ENCODE measurements around the gene NOL9. TPM values are rescaled to one million over a fixed set of nuclear protein-coding genes. Genes with fewer than 3 reads are reported as not detected.

Gene NOL9
- total RNA-seq (2022), result 49.2 and 62.3 TPM in 2 replicates
- percentile 76 among the genes with signal in this experiment for Bru-seq, nascent RNA
- BruChase-seq, experiment 1, labeled RNA remaining after a 6-hour chase, result percentile 94 among the genes with signal in this experiment
- BruChase-seq, experiment 2, labeled RNA remaining after a 2-hour chase, result percentile 86 among the genes with signal in this experiment
- long read RNA-seq, full-length matches to known transcripts, result 24 of 39 reads
- long read RNA-seq, partial matches to known transcripts, result 3 of 39 reads
- long read RNA-seq, other reads (novel, unspliced or antisense), result 12 of 39 reads

DNA sequence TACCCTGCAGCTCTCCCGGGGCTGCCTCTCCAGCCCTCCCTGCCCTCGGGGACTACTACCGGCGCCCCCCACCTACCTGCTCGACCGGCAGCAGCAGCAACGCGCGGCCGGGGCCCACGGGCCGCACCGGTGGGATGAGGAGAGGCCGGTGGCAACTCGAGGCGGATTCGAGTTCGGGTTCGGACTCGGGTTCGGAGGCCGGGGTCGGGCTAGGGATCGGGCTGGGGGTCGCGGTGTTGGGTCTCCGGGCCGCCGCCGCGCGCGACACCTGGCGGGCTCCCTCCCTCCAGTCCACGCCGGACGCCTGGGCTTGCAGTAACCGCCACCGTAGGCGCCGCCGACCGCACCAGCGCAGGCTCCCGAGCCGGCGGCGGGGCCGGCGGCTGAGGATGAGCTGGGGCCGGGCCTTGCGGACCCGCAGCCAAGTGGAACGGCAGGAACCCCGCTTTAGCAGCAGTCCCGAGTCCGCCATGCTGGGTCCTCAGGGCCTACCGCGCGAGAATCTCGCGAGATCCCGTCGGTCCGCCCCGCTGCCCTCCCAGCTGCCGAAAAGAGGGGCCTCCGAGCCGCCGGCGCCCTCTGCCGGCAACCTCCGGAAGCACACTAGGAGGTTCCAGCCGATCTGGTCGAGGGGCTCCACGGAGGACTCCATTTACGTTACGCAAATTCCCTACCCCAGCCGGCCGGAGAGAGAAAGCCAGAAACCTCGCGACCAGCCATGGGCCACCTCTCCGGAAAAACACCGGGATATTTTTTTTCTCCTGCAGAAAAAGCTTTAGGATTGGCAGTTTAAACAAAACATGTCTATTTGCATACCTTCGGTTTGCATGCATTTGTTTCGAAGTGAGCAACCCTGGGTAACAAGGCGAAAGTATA, at the start of gene NOL9:
Gene NOL9 (minus strand): TSS at position 483 of the 876 bp plus-strand sequence. CDS start 11 bp downstream, at position 472.
- H3K27me3 Mint-ChIP-seq (ENCODE audit: insufficient read depth, unreplicated experiment), result no peaks in the 10 kb centered on the region

DNA sequence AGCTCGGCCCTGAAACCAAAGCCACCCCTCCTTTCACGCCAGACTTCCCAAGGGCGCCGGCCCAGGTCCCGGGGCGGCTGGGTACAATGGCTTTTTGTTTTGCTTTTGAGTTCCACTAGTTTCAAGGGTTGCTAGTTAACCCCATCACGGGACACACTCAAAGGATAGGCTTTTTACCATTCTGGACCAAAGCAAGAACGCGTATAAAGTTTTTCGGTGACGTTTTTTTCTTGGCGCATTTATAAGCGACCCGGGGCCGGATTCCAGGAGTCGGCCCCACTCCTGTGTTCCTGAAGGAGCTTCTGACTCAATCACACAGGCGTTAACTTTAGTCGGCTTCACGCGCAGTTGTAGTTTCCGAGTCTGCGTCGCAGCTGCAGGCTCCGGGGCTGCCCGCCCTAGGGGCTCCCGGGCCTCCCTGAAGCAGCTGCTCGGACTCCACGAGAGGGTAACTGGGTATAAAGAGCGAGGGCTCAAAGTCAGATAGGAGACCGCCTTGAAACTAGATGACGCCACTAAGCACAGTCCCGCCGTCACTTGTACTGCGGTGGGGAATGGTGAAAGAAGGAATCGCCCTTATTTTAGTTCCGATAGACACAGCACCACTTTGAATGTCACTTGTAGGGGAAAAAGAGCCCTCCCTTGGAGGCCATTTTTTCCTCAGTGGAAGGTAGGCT, 49.1 kb upstream of the NOL9 start:
- H3K9me3 Mint-ChIP-seq (ENCODE audit: unreplicated experiment), result no peaks in the 10 kb centered on the region
- H3K4me1 Mint-ChIP-seq (ENCODE audit: insufficient read depth, unreplicated experiment), result peaks cover 17% of the 10 kb centered on the region
- DNase-seq (ENCODE audit: unreplicated experiment), result no peak
- BruUV-seq (replicated peaks), result no TSS peak
- peak overlapping the region; percentile 57 for H3K27ac Mint-ChIP-seq (ENCODE audit: low read depth, unreplicated experiment)
- TF ChIP-seq CTCF (IDR thresholded peaks at IDR 0.05; ENCODE audit: unreplicated experiment), result no peak
- H3K27me3 Mint-ChIP-seq (ENCODE audit: insufficient read depth, unreplicated experiment), result no peaks in the 10 kb centered on the region
- H3K36me3 Mint-ChIP-seq (ENCODE audit: insufficient read depth, unreplicated experiment), result peaks cover 26% of the 10 kb centered on the region
- ChIA-PET CTCF (interaction anchor here (0.6 to 1.8 kb wide), 5 partner anchors 9 to 256 kb away, joined by 3 to 5 read pairs (median 3); no protein-coding TSS in a partner anchor), POLR2A (interaction anchor here (0.7 to 7.4 kb wide), 12 partner anchors 7 to 686 kb away, joined by 3 to 103 read pairs (median 12); partner anchors contain the start of genes CAMTA1, PHF13 and ZBTB48)
- H3K4me3 Mint-ChIP-seq (ENCODE audit: unreplicated experiment), result peak overlapping the region; percentile 99
- intact Hi-C loops (cut with micrococcal nuclease), result loop anchor here (1.0 kb wide), 1 partner anchor 9 kb away; no protein-coding TSS in a partner anchor

More for the DNA sequence above, at the start of gene NOL9:
- DNase-seq (ENCODE audit: unreplicated experiment), result peak; percentile 87
- no peaks in the 10 kb centered on the region for H3K9me3 Mint-ChIP-seq (ENCODE audit: unreplicated experiment)
- BruUV-seq (replicated peaks), result no TSS peak
- ChIA-PET POLR2A (interaction anchor here (0.6 to 3.9 kb wide), 11 partner anchors 24 to 64 kb away, joined by 3 to 33 read pairs (median 5); partner anchors contain the start of genes PLEKHG5 and ZBTB48), CTCF (interaction anchor here (0.5 to 3.9 kb wide), 30 partner anchors 8 to 266 kb away, joined by 3 to 37 read pairs (median 6); partner anchors contain the start of gene PLEKHG5)
- peaks cover 9% of the 10 kb centered on the region for H3K4me1 Mint-ChIP-seq (ENCODE audit: insufficient read depth, unreplicated experiment)
- peak within 1 kb of the TSS; percentile 74 for H3K27ac Mint-ChIP-seq (ENCODE audit: low read depth, unreplicated experiment)
- intact Hi-C loops (cut with micrococcal nuclease), result loop anchor here (1.0 kb wide), 2 partner anchors 46 to 68 kb away; no protein-coding TSS in a partner anchor
- TF ChIP-seq CTCF (IDR thresholded peaks at IDR 0.05; ENCODE audit: unreplicated experiment), result peak; percentile 94
- H3K4me3 Mint-ChIP-seq (ENCODE audit: unreplicated experiment), result peak within 1 kb of the TSS; percentile 74
- peaks cover 30% of the 10 kb centered on the region for H3K36me3 Mint-ChIP-seq (ENCODE audit: insufficient read depth, unreplicated experiment)

DNA sequence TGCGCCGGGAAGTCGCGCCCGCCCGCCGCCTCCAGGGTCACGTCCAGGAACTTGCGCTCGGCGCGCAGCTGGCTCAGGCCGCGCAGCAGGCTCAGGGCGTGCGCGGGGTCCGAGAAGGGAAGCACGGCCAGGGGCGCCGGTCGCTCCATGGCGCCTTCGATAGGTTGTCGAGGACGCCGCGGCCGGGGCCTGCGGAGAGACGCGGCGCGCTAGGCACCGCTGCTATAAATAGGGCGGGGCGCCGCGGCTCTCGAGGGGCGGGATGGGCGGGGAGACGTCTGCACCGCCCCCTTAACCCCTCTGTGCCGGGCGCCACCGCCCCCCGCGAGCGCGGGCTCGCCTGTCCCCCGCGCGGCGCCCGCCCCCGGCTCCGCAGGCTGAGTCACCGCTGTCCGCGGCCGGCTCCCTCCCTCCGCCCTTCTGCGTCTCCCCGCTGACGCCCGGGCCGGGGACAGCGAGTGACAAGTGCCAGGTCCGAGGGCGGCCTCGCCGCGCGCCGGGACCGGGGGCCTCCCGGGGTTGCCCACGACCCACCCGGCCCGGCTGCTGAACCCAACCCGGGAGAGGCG, 48.4 kb upstream of the NOL9 start, which contains the start of gene KLHL21:
Gene KLHL21 (minus strand): TSS at position 201 of the 569 bp plus-strand sequence. CDS start 52 bp downstream, at position 149.
- no TSS peak for BruUV-seq (replicated peaks)
- peak; percentile 82 for DNase-seq (ENCODE audit: unreplicated experiment)
- ChIA-PET CTCF (interaction anchor here (0.7 to 1.8 kb wide), 2 partner anchors 13 to 208 kb away, joined by 3 to 5 read pairs; no protein-coding TSS in a partner anchor), POLR2A (interaction anchor here (0.9 to 7.4 kb wide), 16 partner anchors 8 to 396 kb away, joined by 3 to 103 read pairs (median 12); partner anchors contain the start of genes CAMTA1, NOL9, PHF13 and PLEKHG5)
- H3K36me3 Mint-ChIP-seq (ENCODE audit: insufficient read depth, unreplicated experiment), result peaks cover 32% of the 10 kb centered on the region
- no peaks in the 10 kb centered on the region for H3K27me3 Mint-ChIP-seq (ENCODE audit: insufficient read depth, unreplicated experiment)
- TF ChIP-seq CTCF (IDR thresholded peaks at IDR 0.05; ENCODE audit: unreplicated experiment), result no peak
- H3K4me1 Mint-ChIP-seq (ENCODE audit: insufficient read depth, unreplicated experiment), result peaks cover 17% of the 10 kb centered on the region
- intact Hi-C loops (cut with micrococcal nuclease), result loop anchor here (1.0 kb wide), 1 partner anchor 10 kb away; no protein-coding TSS in a partner anchor
- peak within 1 kb of the TSS; percentile 99 for H3K4me3 Mint-ChIP-seq (ENCODE audit: unreplicated experiment)
- peak within 1 kb of the TSS; percentile 99 for H3K27ac Mint-ChIP-seq (ENCODE audit: low read depth, unreplicated experiment)
- H3K9me3 Mint-ChIP-seq (ENCODE audit: unreplicated experiment), result no peaks in the 10 kb centered on the region
